GM04503 (cell line): ENCODE data around the gene ALPP.
"Not testable (repeated sequence)": the region's sequence is repeated elsewhere in the genome, so short reads cannot be mapped to it uniquely, and the experiment has no call there.

ENCODE experiments used
- DNase-seq: peaks from one replicate; pipeline ENCODE4 v3.0.0-alpha.2; 2012; ENCODE audit warnings: low read depth

The ALPP gene

GRCh38 chr2:232341061-232341738 is 37.4 kb upstream of the ALPP start:
- DNase-seq: no peak

DNA sequence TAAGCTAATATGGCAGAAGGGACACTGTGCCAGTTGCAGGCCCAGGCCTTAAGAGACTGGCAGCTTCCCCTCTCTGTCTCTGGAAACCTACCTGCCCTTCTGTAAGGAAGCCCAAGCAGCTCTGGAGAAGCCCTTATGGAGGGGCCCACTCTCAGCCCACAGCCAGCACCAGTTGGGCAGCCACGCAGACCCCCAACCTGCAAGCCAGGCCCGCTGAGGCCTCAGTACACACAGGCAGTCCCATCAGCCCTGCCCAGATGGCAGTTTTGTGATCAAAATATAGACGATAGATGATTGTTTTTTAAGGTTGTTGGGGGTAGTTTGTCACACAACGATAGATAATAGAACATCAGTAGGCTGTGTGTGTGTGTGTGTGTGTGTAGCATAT is 36.8 kb upstream of the ALPP start:
- no peak for DNase-seq

DNA sequence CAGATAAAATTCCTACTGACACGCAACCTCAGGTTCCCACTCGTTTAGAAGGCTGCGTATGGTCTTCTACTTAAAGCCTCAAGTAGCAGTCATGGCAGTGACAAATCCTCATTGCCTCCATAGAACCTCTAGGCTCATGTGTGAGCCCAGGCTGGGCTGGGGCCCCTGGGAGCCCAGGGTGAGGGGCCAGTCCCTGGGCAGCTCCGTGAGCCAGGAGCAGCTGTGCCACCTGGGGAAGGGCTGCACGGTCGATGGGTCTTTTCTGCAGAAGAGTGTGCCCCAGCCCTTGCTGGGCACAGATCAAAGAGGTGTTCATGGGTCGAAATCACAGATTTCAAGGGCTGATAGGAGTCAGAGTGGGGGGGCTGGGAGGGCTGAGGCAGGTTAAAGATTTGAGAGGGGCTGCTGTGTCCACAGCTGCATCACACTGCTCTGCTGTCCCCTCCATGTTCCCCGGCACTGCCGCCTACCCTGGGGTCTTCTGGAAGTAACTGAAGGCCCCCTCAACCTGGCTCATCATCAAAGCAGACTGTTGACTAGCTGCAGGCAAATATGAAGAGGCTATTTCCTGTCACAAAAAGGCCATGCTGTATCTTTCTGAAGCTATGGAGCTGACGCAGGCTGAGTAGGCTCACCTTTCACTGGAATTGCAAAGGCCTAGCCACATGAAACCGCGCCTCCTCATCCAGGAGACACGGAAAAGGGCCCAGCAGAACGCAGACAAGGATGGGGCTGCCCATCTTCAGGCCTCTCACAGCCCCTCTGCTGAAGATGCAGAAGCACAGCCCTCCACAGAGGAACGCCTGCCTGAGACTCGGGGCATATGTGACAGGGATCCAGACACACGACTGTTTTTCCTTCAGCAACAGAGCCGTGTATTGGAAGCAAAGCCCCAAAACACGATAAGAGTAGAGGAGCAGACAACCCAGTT is 35.7 kb upstream of the ALPP start:
- DNase-seq: no peak

DNA sequence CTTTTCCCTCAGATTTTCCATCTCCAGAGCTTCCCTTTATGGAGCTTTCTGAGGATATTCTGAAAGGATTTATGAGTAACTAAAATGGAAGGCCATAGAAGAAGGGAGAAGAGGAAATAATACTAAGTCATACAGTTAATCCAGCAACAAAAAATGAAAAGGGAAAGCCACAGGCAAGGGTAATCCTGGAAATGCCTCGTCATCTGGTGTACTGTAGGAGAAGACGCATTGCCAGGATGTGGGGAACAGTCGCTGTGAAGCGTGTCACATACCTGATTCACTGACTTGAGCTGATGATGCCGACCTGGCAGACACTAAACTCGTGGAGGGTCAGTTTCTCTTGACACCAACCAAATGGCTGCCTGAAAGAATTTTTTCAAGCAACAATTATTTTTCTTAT is 34.7 kb upstream of the ALPP start:
- no peak for DNase-seq

DNA sequence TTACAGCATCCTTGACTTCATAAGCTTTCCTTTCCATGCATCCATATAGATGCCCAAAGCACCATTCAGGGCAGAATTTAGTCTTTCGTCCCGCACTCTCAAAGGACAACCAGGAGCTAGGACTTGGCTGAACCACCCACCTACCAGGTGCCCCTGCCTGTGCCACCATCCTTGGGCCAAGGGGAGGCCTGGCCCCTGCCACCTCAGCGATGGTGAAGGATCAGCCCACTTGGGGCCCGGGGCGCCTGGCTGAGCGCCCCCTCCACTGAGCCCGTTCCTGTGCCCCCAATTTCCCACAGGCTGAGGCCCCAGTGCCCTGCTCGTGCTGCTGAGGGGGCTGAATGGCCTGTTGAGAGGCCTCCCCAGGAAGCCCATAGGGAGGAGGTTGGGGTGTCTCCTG is 33.3 kb upstream of the ALPP start:
- DNase-seq: no peak

DNA sequence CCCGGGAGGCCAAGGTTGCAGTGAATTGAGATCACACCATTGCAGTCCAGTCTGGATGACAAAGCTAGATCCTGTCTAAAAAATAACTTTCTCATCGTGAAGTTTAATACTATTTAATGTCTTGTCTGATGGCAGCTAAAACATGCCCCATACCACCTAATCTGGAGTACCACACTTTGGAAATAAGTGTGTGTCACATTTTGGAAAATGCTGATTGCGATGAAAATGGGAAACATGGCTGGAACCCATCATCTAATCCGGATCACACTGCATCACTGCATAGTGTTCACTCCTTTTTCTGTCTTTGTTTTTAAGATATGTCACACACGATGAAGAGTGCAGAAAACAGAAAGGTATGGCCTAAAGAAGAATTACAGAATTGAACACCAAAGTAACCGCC is 31.2 kb upstream of the ALPP start:
- DNase-seq: no peak

DNA sequence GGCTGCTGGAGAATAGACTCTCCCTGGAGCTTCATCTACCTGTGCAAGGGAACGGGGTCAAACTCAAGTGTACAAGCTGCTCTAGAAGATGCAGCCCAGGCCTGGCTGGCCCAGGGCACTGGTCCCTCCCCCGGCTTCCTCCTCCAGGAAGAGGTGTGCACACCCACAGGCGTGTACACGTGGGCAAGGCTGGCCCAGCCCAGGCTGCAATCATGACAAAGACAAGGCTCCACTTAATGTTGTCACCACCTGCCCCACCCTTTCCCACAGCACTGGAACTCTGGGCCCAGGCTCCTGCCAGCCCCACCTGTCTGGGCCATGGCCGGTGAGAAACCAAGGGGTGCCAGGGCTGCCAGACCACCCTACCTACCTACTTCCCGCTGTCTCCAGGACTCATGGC is 29.6 kb upstream of the ALPP start:
- no peak for DNase-seq

DNA sequence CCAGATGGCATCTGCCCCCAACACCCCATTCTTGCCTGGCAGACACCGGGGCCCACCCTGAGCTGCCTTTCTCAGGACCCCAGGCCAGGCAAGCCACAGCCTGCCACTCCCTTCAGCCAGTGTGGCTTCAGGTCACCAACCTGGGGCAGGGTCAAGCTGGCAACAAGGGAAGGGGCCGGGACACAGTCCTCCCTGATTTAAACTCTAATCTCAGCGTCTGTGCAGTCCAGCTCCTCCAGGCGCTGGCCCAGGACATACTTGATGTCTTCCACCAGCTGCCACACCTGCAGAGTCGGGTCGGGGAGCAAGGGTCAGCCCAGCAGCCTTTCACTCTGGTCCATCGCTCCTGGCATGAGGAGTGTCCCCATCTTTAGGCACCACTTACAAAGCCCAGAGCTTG is 29.0 kb upstream of the ALPP start:
- no peak for DNase-seq

- no peak for DNase-seq
Observed at GRCh38 chr2:232349946-232350635, 28.5 kb upstream of the ALPP start.

GRCh38 chr2:232350804-232351685 is 27.5 kb upstream of the ALPP start:
- DNase-seq: no peak

- no peak for DNase-seq
Observed at GRCh38 chr2:232351686-232352510, 26.7 kb upstream of the ALPP start.

DNA sequence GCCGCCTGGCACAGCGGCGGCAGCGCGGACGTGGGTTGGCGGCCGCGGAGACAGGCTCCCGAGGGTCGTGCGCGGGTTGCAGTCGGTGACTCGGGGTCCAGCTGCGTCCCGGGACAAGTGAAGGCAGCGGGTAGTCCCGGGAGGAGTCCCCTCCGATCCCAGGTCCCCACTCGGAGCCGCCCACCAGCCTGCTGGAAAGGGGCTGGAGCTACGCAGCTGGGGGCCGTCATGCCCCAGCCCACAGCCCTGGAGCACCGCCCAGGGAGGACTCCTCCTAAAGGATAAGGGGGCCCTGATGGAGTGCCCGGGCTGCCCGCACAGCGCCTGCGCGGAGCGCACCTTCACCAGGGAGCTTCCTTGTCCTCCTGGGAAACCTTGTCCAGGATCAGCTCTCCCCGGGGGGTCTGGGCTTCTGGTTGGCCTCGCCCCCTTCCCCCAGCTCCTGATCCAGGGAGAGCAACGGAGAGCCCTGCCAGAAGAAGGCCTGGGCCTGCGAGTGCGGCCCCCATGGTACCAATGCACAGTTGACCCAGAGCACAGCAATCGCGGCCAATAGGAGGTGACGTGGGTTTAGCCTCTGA is 25.9 kb upstream of the ALPP start:
- DNase-seq: no peak

GRCh38 chr2:232353096-232353495 is 25.5 kb upstream of the ALPP start:
- DNase-seq: no peak

DNA sequence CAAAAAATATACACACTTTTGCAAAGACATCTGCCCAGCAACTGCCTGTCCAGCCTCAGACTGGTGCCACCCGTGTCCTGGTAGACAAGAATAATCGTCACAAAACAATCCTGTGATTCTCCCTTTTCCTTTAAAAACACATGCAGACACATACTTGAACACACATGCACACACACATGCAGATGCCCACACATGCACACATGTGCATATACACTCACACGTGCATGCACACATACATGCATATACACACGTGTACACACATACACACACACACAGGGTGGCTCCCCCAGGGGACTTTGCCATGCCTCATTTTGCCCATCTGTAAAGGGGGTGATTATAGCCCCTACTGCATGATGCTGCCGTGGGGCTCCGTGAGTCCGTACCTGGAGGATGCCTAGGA is 24.9 kb upstream of the ALPP start:
- no peak for DNase-seq

- no peak for DNase-seq
Observed at GRCh38 chr2:232354069-232354468, 24.5 kb upstream of the ALPP start.

GRCh38 chr2:232361646-232362045 is 16.9 kb upstream of the ALPP start:
- DNase-seq: no peak

GRCh38 chr2:232362174-232362900 is 16.2 kb upstream of the ALPP start:
- DNase-seq: no peak

GRCh38 chr2:232363064-232363783 is 15.3 kb upstream of the ALPP start:
- DNase-seq: not testable (repeated sequence)
